NK-92 (cell line): Measurements from ENCODE around the gene FAM83G.
"Not testable (repeated sequence)": the region's sequence is repeated elsewhere in the genome, so short reads cannot be mapped to it uniquely, and the experiment has no call there.

Source experiments
- DNase-seq: peaks from one replicate; lab custom pipeline; 2025; ENCODE audit not compliant: unreplicated experiment; lab: John Stamatoyannopoulos, UW

The FAM83G gene

GRCh38 chr17:19004421-19005136, at the start of gene FAM83G:
FAM83G (minus strand) TSS chr17:19004764; CDS start chr17:19004041, 723 bp downstream.
- no peak for DNase-seq

DNA sequence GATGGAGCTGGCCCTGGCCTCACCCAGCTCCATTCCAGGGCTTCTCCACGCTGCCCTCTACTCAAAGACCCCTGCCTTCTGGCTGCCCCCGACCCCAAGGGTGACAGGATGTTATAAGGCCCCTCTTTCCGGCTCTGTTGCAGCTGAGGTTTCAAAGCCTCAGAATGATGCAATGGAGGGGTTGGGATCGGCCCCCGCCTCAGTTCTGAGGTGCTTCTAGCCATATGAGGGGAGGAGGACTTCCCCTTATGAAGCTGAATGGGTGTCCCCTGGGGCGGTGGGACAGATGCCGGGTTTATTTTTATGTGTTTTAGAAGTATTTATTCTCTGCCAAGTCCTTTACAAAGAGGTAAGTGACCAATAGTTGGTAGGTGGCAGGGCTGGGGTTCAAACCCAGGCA, 44.3 kb upstream of the FAM83G start:
- DNase-seq: not testable (repeated sequence)

- DNase-seq: not testable (repeated sequence)
These were observed 42.9 kb upstream of the FAM83G start for GRCh38 chr17:19047510-19047909.

GRCh38 chr17:19046782-19047375, 42.3 kb upstream of the FAM83G start, which contains the start of gene GRAP:
GRAP (minus strand) TSS chr17:19046957; CDS start chr17:19046926, 31 bp downstream.
- DNase-seq: not testable (repeated sequence)

DNA sequence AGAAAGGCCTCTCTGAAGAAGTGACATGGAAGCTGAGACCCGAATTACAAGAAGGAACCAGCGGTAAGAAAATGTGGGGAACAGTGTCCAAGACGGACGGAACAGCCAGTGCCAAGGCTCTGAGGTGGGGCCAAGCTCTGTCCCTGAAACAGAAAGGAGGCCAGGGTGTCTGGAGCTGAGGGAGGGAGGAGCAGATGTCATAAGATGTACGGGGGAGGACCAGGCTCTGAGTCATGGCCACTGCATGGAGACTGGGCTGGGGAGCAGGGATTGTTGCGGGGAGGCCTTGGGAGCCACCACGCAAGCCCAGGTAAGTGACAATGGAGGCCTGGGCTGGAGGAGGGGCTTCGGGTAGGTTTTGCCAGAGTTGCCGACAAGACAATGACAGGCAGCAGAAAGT, 40.1 kb upstream of the FAM83G start:
- DNase-seq: not testable (repeated sequence)

DNA sequence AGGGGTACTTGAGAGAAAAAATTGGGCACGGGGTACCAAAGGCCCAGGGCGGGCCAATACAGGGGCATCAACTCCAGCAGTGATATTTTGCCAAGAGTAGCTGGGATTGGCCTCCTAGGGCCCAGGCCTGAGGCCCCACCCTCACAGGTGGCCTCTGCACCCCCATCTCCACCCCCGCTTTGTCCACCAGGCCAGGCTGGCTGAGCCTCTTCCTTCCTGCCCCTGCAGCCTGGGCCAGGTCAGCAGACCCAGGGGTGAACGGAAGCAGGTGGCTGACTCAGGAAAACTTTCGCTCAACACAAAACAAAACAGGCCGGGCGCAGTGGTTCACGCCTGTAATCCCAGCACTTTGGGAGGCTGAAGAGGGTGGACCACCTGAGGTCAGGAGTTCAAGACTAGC, 38.5 kb upstream of the FAM83G start:
- not testable (repeated sequence) for DNase-seq

- not testable (repeated sequence) for DNase-seq
These were observed 37.8 kb upstream of the FAM83G start for GRCh38 chr17:19042369-19042768.

- not testable (repeated sequence) for DNase-seq
These were observed 37.3 kb upstream of the FAM83G start for GRCh38 chr17:19041871-19042270.

DNA sequence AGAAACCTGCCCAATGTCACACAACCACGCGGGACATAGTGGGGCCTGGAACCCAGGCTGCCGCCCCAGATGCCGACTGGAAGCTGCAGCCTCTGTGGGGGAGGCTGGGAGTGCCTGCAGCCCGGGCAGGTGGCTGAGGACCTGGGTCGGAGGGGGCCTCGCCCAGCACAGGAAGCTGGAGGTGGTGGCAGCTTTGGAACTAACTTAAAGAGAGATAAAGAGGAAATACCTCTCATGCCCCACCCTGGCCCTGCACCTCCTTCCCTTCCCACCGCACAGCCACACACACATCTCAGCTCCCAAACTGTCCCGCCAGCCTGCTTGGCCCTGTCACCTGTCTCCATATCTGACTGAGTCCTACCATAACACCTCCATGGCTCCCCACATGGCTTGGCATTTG, 35.8 kb upstream of the FAM83G start:
- not testable (repeated sequence) for DNase-seq

DNA sequence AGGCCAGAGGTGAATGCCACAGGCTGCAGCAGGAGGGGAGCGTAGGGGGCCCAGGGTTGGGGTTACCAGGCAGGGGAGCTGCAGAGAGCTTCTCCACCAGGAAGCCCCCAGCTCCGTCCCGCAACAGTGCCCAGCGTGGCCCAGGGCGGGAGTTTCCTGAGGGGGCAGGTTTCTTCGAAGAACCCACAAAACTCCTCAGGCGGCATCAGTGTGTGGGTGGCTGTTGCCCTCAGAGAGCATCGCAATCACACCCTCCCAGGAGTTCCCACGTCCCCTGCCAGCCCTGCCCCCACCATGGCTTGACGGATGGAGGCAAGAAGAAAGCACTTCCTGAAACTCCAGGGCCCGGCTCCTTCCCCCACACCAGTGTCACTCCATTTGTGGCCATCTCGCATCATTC, 34.2 kb upstream of the FAM83G start:
- not testable (repeated sequence) for DNase-seq

DNA sequence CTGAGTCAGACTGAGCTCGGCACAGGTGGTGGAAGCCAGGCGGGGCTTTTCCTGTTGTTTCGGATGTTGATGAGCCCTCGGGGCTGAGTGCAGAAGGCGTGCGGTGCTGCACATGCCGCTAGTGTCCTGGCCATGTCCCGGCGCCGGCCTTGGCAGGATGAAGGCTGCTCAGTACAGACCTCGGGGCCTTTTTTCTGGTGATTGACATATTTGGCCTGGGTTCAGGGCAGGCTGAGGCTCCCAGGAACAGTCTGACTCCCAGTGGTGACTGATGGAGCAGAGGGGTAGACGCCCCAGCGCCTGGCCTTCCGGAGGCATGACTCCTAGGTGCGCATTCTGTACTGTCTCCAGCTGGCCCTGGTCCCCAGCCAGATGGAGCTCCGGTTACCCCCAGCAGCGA, 33.4 kb upstream of the FAM83G start:
- DNase-seq: not testable (repeated sequence)

- not testable (repeated sequence) for DNase-seq
These were observed 33.0 kb upstream of the FAM83G start for GRCh38 chr17:19037547-19037946.

- not testable (repeated sequence) for DNase-seq
These were observed 31.6 kb upstream of the FAM83G start for GRCh38 chr17:19036186-19036585.

GRCh38 chr17:19032377-19032988, 27.9 kb upstream of the FAM83G start:
- not testable (repeated sequence) for DNase-seq

DNA sequence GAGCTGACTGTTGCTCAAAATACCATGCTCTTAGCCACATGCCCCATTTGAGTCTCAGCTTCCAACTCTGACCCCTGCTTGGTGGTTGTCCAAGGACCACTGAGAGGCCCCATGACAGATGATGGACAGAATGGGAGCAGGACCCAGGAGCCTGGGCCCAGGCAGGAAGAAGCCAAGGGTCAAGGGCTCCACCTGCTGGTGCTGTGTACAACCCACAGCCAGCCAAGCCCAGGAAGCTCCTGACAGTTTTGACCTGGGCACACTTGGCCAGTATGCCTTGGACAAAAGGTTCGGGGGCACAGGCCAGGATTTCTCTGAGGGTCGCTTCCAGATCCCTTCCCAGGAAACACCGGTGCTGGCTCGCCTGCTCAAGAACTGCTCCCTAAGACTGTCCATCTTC, 27.2 kb upstream of the FAM83G start:
- DNase-seq: not testable (repeated sequence)

DNA sequence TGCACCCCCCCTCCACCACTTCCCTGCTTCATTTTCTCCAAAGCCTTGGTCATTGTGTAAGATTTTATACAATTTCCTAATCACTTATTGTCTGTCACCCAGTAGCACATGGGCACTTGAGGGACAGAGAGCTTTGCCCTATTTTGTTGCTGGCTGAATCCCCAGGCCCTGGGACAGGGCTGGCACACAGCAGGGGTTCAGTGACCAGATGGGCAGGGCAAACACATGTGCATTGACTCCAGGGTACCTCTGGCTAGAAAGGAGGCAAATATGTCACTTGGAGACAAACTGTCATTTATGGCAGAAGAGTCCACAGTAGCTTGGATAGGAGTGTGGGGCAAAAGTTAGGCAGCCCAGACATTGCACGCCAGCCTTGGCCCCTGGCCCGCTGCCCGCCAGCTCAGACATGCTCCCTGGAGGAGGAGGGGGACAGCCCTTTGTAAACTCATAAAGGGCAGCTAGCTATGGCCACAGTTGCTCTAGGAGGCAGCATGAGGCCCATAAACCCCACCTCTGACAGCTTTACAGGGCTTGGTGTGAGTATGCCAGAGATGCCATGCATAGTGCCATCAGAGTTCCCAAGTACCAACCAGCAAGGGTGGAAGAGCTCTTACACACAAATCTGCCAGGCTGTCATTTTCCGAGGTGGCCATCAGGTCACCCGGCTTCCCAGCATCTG, 26.3 kb upstream of the FAM83G start:
- not testable (repeated sequence) for DNase-seq

DNA sequence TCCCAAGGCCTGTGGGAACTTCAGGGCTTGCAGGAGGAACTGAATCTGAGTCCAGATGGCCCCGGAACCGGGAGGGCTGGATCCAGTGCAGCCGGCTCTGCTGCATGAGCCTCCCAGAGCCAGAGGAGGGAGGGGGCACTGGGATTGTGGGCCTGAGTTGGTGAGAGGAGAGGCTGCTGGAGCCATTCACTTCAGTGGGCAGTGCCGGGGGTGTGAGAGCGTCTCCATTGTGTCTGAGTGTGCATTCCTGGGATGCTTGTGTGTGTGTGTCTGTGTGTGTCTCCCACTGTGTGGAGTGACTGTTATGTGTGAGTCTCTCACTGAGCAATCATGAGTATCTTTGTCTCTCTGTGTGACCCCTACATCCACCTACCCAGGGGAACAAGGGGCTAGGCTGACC, 25.2 kb upstream of the FAM83G start:
- DNase-seq: not testable (repeated sequence)

DNA sequence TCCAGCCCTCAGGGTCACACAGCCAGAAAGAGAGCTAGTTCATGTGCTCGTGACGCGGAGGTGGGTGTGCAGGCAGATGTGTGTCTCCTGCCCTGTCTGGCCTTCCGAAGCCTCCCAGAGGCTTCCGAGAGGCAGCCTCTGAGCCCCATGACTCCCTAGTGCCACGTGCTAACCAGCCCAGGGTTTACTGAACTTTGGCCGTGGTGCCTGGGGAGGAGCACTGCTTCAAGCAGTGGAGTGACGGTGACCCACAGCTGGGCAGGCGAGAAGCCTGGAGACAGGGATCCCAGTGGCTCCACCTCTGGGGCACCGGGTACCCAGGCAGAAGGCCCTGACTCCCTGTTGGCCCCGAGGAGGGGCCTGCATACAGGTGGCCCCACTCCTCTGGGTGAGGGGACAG, 24.1 kb upstream of the FAM83G start:
- not testable (repeated sequence) for DNase-seq

- no peak for DNase-seq
These were observed 19.8 kb upstream of the FAM83G start for GRCh38 chr17:19024101-19025078.
